Measurements from ENCODE around the gene GPR22. TPM values are rescaled to one million over a fixed set of nuclear protein-coding genes. Genes with fewer than 3 reads are reported as not detected.

The GPR22 gene
- total and polyA plus RNA-seq, 3 donors from 2014 or later = 0.11 TPM; not detected in 2

DNA sequence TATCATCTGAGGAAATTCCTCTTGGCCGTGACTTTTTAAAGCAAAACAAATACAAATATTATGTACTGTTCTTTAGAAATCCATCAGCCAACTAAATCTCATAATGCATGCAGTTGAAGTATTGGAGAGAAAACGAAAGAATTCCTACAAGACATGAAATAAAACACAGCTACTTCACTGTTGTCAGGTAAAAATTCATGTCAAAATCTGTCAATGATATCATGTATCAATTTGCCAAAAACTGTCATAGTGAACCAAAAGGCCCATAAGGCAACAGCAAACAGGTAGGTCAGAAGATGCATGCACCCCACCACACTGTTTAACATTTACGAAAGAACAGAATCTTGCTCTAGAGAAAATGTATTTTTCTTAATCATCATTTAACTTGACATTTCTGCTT lies 2.3 kb downstream of the GPR22 start:
- TF ChIP-seq, protein P1, sequence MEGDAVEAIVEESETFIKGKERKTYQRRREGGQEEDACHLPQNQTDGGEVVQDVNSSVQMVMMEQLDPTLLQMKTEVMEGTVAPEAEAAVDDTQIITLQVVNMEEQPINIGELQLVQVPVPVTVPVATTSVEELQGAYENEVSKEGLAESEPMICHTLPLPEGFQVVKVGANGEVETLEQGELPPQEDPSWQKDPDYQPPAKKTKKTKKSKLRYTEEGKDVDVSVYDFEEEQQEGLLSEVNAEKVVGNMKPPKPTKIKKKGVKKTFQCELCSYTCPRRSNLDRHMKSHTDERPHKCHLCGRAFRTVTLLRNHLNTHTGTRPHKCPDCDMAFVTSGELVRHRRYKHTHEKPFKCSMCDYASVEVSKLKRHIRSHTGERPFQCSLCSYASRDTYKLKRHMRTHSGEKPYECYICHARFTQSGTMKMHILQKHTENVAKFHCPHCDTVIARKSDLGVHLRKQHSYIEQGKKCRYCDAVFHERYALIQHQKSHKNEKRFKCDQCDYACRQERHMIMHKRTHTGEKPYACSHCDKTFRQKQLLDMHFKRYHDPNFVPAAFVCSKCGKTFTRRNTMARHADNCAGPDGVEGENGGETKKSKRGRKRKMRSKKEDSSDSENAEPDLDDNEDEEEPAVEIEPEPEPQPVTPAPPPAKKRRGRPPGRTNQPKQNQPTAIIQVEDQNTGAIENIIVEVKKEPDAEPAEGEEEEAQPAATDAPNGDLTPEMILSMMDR (IDR thresholded peaks at IDR 0.05) = no peak
- TF ChIP-seq POLR2A (IDR thresholded peaks at IDR 0.05) = no peak
- no peaks in the 10 kb centered on the region for H3K36me3 ChIP-seq (ENCODE audit: low read depth, missing control alignments)
- intact Hi-C loops (cut with DNase I; ENCODE audit: low total_unique reads) = no loop called here
- no peaks in the 10 kb centered on the region for H3K4me1 ChIP-seq
- no peak for DNase-seq
- no peaks in the 10 kb centered on the region for H3K9me3 ChIP-seq
- no peaks in the 10 kb centered on the region for H3K27me3 ChIP-seq
- WGBS, 2 donors = 62 to 80% methylated on average over 3 of the region's 3 CpGs
- no peak overlapping the region for H3K4me3 ChIP-seq
- H3K27ac ChIP-seq = no peak overlapping the region

DNA sequence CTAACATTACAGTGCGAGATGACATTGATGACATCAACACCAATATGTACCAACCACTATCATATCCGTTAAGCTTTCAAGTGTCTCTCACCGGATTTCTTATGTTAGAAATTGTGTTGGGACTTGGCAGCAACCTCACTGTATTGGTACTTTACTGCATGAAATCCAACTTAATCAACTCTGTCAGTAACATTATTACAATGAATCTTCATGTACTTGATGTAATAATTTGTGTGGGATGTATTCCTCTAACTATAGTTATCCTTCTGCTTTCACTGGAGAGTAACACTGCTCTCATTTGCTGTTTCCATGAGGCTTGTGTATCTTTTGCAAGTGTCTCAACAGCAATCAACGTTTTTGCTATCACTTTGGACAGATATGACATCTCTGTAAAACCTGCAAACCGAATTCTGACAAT lies 4.3 kb downstream of the GPR22 start:
- Histone ChIP-seq H3K27me3 (no peaks in the 10 kb centered on the region), H3K36me3 (ENCODE audit: low read depth, missing control alignments) (no peaks in the 10 kb centered on the region), H3K9me3 (no peaks in the 10 kb centered on the region), H3K4me1 (no peaks in the 10 kb centered on the region), H3K4me3 (no peak overlapping the region), H3K27ac (no peak overlapping the region)
- intact Hi-C loops (cut with DNase I; ENCODE audit: low total_unique reads) = no loop called here
- TF ChIP-seq POLR2A (IDR thresholded peaks at IDR 0.05) = no peak
- TF ChIP-seq, protein P1 (IDR thresholded peaks at IDR 0.05) = no peak
- no peak for DNase-seq
- 64 to 86% methylated on average over 5 of the region's 5 CpGs for WGBS, 2 donors

- Histone ChIP-seq H3K27me3 (no peaks in the 10 kb centered on the region), H3K4me1 (no peaks in the 10 kb centered on the region), H3K9me3 (no peaks in the 10 kb centered on the region), H3K27ac (no peak overlapping the region), H3K4me3 (no peak overlapping the region), H3K36me3 (ENCODE audit: low read depth, missing control alignments) (no peaks in the 10 kb centered on the region)
- WGBS, 2 donors = 84 to 87% methylated on average over 2 of the region's 2 CpGs
- intact Hi-C loops (cut with DNase I; ENCODE audit: low total_unique reads) = no loop called here
- no peak for DNase-seq
- TF ChIP-seq, protein P1 (IDR thresholded peaks at IDR 0.05) = no peak
- TF ChIP-seq POLR2A (IDR thresholded peaks at IDR 0.05) = no peak
Observed at GRCh38 chr7:107479303-107479702, 9.4 kb downstream of the GPR22 start.

DNA sequence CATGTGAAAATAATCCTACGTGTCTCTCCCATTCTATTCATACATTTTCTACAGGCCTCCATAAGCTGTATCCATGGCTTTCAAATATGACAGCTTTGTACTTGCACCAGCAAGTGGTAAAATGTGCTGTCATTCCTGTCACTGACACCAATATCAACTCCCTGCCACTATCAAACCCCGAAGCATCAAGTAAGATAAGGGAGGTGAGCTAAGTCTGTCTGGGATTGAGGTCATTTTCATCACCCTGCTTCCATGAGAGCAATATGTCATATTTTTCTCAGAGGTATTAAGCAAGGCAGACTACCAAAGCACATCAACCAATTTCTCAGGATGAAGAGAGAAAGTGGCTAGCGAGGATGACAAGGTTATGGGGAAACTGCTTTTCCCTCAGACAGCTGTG lies 11.1 kb downstream of the GPR22 start:
- intact Hi-C loops (cut with DNase I; ENCODE audit: low total_unique reads) = no loop called here
- H3K27ac ChIP-seq = no peak overlapping the region
- H3K4me3 ChIP-seq = no peak overlapping the region
- no peaks in the 10 kb centered on the region for H3K4me1 ChIP-seq
- H3K27me3 ChIP-seq = no peaks in the 10 kb centered on the region
- no peak for DNase-seq
- TF ChIP-seq, protein P1 (IDR thresholded peaks at IDR 0.05) = no peak
- no peak for TF ChIP-seq POLR2A (IDR thresholded peaks at IDR 0.05)
- no peaks in the 10 kb centered on the region for H3K9me3 ChIP-seq
- 87 to 91% methylated on average over 3 of the region's 3 CpGs for WGBS, 2 donors
- no peaks in the 10 kb centered on the region for H3K36me3 ChIP-seq (ENCODE audit: low read depth, missing control alignments)

GRCh38 chr7:107482571-107482970 lies 12.7 kb downstream of the GPR22 start:
- WGBS, 2 donors = 92 to 97% methylated on average over 1 of the region's 1 CpG
- H3K27me3 ChIP-seq = no peaks in the 10 kb centered on the region
- TF ChIP-seq, protein P1 (IDR thresholded peaks at IDR 0.05) = no peak
- TF ChIP-seq POLR2A (IDR thresholded peaks at IDR 0.05) = no peak
- no peaks in the 10 kb centered on the region for H3K36me3 ChIP-seq (ENCODE audit: low read depth, missing control alignments)
- no peaks in the 10 kb centered on the region for H3K9me3 ChIP-seq
- intact Hi-C loops (cut with DNase I; ENCODE audit: low total_unique reads) = no loop called here
- no peaks in the 10 kb centered on the region for H3K4me1 ChIP-seq
- no peak for DNase-seq
- H3K4me3 ChIP-seq = no peak overlapping the region
- H3K27ac ChIP-seq = no peak overlapping the region

Data from testis (tissue), 3 donors.